ENCODE results near the gene ALDH1A2.

ALDH1A2 gene

DNA sequence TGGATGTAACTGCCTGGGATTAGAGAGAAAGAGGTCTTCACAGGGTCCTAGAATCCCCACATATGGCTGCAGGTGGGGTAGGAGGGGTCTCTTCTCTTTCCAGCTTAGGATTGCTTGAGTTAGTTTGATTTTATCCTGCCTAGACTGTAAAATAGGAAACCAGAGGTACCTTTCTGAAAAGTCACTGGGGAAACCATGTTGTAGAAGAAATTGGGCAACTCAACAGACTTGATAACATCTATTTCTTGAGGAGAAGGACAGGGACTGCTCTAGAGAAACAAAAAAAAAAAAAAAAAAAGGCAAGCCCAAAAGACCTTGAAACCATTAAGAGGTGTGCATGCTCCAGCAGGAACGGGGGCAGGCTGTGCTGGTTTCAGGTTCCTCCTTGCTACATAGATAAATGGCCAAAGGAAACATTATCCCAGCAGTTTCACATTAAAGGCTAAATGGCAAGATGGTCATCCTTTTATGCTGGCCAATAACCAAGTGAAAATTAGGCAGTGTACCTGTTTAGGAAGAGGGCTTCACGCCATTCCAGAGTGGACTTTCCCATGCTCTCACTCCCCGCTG is 116.1 kb downstream of the ALDH1A2 start:
- CTCF ChIA-PET = interaction anchor here (0.6 kb wide), 1 partner anchor 117 kb away, joined by 3 read pairs; no protein-coding TSS in a partner anchor
- Histone ChIP-seq H3K27ac (ENCODE audit: extremely low read depth, low read depth, low read length) (no peak overlapping the region), H3K4me1 (ENCODE audit: control insufficient read depth, insufficient read depth, low read length) (no peaks in the 10 kb centered on the region), H3K36me3 (ENCODE audit: control insufficient read depth in 2 of 2, insufficient read depth in 1 of 2, low read length in 2 of 2) (no peaks in the 10 kb centered on the region), H3K4me3 (ENCODE audit: low read depth, low read length) (no peak overlapping the region), H3K9me3 (ENCODE audit: control insufficient read depth, insufficient read depth, low read depth, low read length) (no peaks in the 10 kb centered on the region)
- TF ChIP-seq OVOL3 (tag by site-specific recombination; IDR thresholded peaks at IDR 0.05) = no peak
- TF ChIP-seq PRDM4 (tag by site-specific recombination; IDR thresholded peaks at IDR 0.05) = peak; percentile 95
- no peak for TF ChIP-seq ZNF292 (tag by site-specific recombination; IDR thresholded peaks at IDR 0.05; ENCODE audit: borderline replicate concordance, low read depth)
- TF ChIP-seq ZNF571 (tag by site-specific recombination; IDR thresholded peaks at IDR 0.05) = no peak
- POLR2A ChIA-PET = no interaction called here

GRCh38 chr15:57948351-57949289 is 116.9 kb downstream of the ALDH1A2 start:
- no peaks in the 10 kb centered on the region for H3K36me3 ChIP-seq (ENCODE audit: control insufficient read depth in 2 of 2, insufficient read depth in 1 of 2, low read length in 2 of 2)
- no peak overlapping the region for H3K27ac ChIP-seq (ENCODE audit: extremely low read depth, low read depth, low read length)
- no peaks in the 10 kb centered on the region for H3K4me1 ChIP-seq (ENCODE audit: control insufficient read depth, insufficient read depth, low read length)
- no peaks in the 10 kb centered on the region for H3K9me3 ChIP-seq (ENCODE audit: control insufficient read depth, insufficient read depth, low read depth, low read length)
- ChIA-PET CTCF (interaction anchor here (1.5 kb wide), 1 partner anchor 118 kb away, joined by 4 read pairs; no protein-coding TSS in a partner anchor), POLR2A (no interaction called here)
- TF ChIP-seq SCRT2 (tag by site-specific recombination; IDR thresholded peaks at IDR 0.05) (0 out of 2 replicates have a peak, but pooled peaks have one; percentile 22), ZNF175 (tag by site-specific recombination; IDR thresholded peaks at IDR 0.05) (no peak)
- no peak overlapping the region for H3K4me3 ChIP-seq (ENCODE audit: low read depth, low read length)

GRCh38 chr15:57947781-57948180 is 117.7 kb downstream of the ALDH1A2 start:
- H3K4me3 ChIP-seq (ENCODE audit: low read depth, low read length) = no peak overlapping the region
- no peaks in the 10 kb centered on the region for H3K36me3 ChIP-seq (ENCODE audit: control insufficient read depth in 2 of 2, insufficient read depth in 1 of 2, low read length in 2 of 2)
- no peaks in the 10 kb centered on the region for H3K9me3 ChIP-seq (ENCODE audit: control insufficient read depth, insufficient read depth, low read depth, low read length)
- POLR2A ChIA-PET = no interaction called here
- H3K4me1 ChIP-seq (ENCODE audit: control insufficient read depth, insufficient read depth, low read length) = no peaks in the 10 kb centered on the region
- H3K27ac ChIP-seq (ENCODE audit: extremely low read depth, low read depth, low read length) = no peak overlapping the region
- TF ChIP-seq MZF1 (tag by site-specific recombination; IDR thresholded peaks at IDR 0.05; ENCODE audit: borderline replicate concordance) (no peak), KLF8 (tag by site-specific recombination; IDR thresholded peaks at IDR 0.05) (no peak), HOXD13 (CRISPR knock-in tag; IDR thresholded peaks at IDR 0.05; ENCODE audit: borderline replicate concordance) (no peak), ZNF248 (tag by site-specific recombination; IDR thresholded peaks at IDR 0.05) (no peak), ZBTB1 (tag by site-specific recombination; IDR thresholded peaks at IDR 0.05) (no peak), BCL11A (tag by site-specific recombination; IDR thresholded peaks at IDR 0.05; ENCODE audit: low read depth) (no peak), SP2 (tag by site-specific recombination; IDR thresholded peaks at IDR 0.05) (no peak)
- CTCF ChIA-PET = interaction anchor here (1.5 kb wide), 1 partner anchor 119 kb away, joined by 4 read pairs; no protein-coding TSS in a partner anchor

GRCh38 chr15:57947282-57947681 is 118.2 kb downstream of the ALDH1A2 start:
- no peaks in the 10 kb centered on the region for H3K4me1 ChIP-seq (ENCODE audit: control insufficient read depth, insufficient read depth, low read length)
- no peaks in the 10 kb centered on the region for H3K9me3 ChIP-seq (ENCODE audit: control insufficient read depth, insufficient read depth, low read depth, low read length)
- H3K4me3 ChIP-seq (ENCODE audit: low read depth, low read length) = no peak overlapping the region
- POLR2A ChIA-PET = no interaction called here
- CTCF ChIA-PET = interaction anchor here (1.5 kb wide), 1 partner anchor 120 kb away, joined by 4 read pairs; no protein-coding TSS in a partner anchor
- H3K36me3 ChIP-seq (ENCODE audit: control insufficient read depth in 2 of 2, insufficient read depth in 1 of 2, low read length in 2 of 2) = no peaks in the 10 kb centered on the region
- TF ChIP-seq GLI2 (tag by site-specific recombination; IDR thresholded peaks at IDR 0.05; ENCODE audit: borderline replicate concordance, low read depth) (no peak), ZNF214 (tag by site-specific recombination; IDR thresholded peaks at IDR 0.05; ENCODE audit: borderline replicate concordance) (no peak), ZNF423 (tag by site-specific recombination; IDR thresholded peaks at IDR 0.05) (no peak)
- H3K27ac ChIP-seq (ENCODE audit: extremely low read depth, low read depth, low read length) = no peak overlapping the region
